HG03442 (cell line): ENCODE data around the gene RELN.

Experiments
- ATAC-seq: cut with Tn5 transposase; IDR thresholded peaks from one replicate; pipeline ENCODE4 v1.9.1; 2021; ENCODE audit warnings: mild to moderate bottlenecking, moderate library complexity; ENCODE audit not compliant: unreplicated experiment

Gene RELN

DNA sequence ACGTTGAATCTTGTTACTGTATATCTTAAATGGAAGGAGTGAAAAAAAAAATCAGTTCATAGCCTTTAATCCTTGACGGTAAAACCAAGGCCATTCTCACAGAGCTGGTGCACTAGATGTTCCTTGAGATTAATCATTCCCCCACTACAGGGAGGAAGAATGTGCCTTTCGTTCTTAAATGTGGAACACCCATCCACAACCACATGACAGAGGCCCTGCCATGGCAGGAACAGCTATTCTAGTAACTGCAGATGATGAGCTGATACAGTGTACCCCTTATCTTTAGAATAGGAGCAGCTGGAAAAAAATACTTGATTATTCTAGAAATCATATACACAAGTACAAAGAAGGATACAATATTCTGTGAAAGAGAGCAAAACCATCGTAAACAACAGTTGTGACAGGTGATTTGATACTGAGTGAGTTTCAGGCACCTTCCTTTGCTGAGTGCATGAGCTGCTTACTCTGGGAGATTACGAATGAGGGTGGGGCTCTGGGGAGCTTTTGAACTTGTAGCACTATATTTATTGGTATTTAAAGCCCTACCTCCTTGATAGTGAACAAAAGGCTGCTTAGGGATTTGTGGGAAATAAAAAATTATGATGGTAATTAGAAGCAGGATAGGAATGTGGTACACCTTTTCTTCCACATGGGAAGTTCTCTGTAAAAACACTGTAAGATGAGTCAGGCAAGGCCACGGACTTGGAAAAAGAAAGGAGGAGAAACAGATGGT is 299.1 kb downstream of the RELN start:
- no peak for ATAC-seq

DNA sequence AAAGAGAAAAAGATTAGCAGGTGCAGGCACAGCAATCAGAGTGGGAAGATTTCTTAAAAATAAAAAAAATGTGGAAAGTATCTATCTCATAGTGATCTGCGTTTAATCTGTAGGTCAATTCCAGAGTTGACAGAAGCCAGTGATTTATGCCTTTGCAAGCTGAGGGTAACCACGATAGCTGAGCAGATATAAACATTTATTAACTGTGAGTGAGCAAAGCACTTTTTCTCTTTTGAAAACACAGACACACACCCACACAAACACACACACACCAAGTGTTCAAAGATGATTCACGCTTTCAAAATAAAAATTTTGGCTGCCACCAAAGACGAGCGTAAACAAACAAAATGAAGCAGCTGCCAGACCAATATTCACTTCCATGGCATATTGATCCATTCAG is 300.2 kb downstream of the RELN start:
- ATAC-seq = no peak

DNA sequence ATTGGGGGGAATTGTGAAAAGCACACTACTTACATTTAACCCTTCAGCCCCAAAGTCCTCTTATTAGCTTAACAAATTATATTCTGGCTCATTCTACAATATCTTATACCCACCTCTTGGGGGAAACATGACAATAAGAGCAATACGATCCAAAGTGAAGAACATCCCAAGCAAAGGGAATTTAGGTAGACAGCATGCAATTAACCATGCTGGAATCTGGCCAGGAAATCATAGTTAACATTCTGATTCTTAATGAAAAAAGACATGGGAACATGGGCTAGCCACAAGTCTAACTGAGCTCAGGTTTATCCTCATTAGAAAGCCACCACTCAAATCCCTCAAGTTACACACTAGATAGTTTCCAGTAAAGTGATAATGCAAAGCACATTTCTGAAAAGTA is 301.5 kb downstream of the RELN start:
- no peak for ATAC-seq

DNA sequence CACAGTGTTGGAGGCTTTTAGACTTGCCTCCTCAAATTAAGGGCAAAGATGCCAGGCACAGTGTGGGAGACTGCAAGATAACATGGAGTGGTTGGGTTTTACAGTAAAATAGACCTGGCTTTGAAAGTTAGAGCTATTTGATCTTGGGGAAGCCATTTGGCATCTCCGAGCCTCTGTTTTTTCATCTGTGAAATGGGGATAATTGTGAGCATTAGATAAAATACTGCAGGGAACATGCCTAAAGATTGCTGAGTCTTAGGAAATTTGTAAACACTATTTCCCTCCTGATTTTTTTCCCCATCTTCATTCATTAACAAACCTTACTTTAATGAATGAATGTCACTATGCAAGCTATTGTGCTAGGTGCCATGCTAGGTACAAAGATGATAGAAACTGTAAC is 302.2 kb downstream of the RELN start:
- no peak for ATAC-seq

DNA sequence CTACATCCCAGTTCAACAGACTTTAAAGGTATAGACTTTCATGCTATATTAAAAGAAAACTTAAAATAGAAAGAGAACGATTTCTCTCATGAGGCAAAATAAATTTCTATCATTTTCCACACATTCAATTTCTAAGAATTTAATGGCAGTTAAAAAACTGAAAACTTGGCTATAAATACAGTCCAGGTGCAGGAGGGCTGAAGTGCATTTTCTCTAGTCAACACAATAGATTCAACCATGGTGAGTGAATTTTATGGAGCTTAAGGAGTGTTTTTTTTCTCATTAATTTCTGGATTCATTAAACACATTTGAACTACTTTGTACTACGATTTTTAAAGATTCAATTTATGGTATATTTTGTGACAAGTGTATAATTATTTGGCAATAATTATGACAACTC is 302.7 kb downstream of the RELN start:
- ATAC-seq = no peak

DNA sequence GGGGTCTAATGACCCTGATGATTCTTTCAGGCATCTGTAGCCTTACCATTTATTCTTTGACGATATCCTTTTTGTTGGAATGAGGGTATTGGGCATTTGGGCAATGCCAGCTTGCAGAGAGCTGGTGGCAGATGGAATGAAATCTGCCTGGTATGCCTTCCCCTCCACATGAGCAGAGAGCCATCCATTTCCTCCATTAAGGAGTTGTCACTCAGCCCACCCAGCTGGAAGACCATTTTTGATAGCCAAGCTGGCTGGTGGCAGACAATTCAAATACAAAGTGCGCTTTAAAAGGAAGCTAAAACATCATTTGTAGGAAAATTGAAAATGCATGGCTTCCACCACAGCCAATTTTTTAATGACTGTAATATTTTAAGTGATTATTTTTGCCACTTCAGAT is 303.4 kb downstream of the RELN start:
- ATAC-seq = no peak

DNA sequence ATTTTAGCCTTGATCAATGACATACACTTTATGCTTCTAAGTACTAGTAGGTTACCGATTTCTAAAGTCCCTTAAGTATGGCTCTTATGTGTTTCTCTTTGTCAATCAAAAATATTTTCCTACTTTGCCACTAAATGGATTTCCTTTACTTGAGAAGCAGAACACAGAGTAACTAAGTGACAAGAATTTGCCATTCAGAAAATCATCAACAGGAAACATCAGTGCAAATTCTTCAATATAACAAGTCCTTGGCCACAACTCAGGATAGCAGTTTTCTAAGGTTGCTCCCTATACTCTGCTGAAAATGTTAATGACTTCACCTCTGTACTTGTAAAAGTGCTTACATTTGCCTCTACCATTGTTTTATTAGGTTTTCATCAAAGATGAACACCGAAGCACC is 303.8 kb downstream of the RELN start:
- ATAC-seq = no peak

DNA sequence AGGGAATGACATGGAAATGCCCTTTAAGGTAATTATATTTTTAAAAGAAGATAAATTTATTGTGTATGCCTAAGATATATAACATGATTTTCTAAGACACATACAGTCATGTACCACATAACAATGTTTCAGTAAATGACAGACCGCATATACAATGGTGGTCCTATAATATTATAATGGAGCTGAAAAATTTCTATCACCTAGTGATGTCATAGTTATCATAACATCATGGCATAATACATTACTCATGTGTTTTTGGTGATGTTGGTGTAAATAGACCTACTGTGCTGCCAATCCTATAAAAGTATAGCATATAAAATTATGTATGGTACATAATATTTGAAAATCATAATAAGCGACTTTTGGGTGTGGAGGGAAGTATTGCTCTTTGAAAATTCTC is 306.1 kb downstream of the RELN start:
- no peak for ATAC-seq

DNA sequence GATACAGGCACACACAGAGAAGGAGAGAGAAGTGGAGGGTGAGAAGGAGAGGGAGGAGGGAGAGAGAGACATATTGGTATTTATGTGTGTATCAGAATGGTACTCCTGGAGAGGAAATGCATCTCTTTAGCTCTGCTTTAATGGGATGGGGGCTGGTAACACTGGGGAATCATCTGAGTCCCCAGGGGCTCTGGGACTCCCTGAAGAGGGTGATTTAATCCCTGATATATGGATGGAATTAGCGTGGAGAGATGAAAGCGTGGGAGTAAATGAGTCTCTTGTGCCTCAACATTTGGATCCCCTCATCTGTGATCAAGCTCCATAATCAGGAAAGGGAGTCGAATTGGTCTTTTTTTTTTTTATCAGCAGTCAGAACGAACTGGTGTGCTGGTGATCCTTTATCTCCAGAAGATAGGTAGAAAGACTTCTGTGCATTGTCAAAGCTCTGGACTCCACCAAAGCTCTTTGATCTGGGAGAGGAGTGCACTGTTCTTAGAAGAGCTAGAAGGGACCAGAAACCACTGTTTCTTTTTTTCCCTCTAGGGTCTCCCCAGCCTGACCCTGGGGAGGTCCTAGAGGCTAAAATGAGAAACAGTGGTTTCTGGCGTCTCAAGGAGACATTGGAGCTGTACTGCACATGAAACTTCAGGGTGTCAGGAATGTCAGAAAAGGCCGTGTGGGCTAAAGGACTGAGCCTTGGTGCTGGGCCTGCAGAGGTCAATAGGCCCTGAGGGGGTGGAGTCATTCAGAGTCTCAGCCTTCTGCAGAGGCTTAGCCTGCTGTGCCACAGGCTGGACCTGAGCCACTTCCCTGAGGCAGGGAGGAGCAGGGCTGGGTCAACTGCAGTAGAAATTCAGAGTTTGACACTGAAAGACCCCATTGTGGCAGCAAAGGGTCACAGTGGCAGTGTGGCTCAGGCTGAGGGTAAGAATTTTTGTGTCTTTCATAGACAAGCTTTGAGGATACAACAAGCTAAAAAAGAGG is 309.0 kb downstream of the RELN start:
- ATAC-seq = no peak

DNA sequence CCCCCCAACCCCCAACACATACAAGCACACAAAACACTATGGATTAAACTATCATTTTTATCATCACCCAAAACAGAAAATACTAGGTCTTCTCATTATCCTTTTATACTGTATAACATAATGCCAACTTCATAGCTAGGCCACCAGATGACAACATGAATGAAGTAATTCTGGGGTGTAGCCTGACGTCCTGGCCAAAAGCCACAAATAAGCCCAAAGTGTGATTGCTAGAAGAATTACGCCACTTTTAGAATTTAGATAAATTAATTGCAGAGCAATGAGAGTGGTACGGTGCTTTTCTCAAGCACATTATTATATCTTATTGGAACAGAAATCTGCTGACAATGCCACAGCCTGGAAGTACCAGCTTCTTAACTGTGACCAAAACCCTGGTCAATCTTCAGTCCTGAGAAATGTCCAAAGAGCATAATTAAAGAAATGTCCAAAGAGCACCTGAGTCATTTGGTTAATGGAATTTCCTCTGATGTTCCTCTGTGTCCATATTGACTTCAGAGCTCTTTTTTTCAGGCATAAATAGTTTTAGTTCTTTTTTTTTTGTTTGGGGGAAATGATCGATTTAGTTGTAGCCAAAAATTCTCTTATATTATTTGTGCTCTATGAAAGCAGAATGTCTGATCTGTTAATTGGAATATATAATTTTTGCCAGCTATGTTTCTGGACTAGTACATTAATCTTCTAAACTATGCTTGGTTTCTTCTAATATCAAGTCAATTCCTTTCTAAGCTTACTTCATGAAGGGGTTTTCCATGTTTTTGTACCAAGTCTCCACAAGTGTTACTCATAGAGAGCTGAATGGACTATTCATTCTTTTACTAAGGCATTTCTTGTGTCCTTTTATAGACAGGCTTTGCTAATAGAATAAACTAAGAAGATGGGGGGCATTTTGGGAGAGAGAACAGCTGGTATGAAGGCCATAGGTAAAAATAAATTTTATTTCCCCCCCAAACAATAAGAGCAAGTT is 310.0 kb downstream of the RELN start:
- ATAC-seq = no peak

DNA sequence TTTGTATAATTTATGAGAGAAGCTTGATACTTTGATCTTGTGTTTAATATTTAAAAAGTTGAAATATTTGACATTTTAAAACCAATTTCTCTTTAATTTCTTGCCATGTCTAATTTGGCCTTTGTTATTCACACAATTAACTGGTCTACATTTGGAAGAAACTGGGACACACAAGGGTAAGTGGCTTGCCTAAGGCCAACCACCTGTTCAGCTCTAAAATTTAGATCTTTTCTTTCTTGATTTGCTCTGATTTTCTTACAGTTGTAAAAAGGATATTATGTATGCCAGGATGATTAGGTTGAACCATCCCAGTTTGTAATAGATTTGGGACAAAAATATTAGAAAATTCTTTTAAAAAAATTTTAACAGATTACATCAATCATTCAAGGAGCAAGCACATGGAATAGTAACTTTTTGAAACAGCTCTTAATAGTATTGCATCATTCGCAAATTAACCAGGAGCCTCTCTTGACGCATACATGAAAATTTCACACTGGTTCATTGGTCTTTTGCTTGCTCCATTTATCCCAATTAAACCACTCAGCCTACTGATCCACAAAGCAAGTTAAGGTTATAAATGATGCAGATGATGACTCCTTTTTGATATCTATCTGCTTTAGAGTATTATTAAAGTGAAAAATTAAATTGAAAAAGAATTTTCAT is 321.0 kb downstream of the RELN start:
- ATAC-seq = no peak

DNA sequence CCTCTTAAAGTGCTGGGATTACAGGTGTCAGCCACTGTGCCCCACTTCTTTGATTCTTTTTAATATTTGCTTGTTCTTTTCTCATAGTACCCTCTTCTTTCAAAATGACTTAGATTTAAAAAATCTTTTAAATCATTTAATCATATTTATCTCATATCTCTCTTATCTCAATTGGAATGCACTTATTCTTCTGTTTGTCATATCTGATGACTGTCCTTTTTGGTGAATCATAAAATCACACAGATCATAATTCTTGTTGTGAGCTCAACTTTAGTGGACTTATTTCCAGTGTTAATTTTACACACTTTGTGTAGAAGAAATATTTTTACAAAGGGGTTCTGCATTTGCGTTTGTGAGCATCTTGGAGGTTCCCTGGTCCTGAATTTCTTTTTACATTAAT is 323.1 kb downstream of the RELN start:
- ATAC-seq = no peak

DNA sequence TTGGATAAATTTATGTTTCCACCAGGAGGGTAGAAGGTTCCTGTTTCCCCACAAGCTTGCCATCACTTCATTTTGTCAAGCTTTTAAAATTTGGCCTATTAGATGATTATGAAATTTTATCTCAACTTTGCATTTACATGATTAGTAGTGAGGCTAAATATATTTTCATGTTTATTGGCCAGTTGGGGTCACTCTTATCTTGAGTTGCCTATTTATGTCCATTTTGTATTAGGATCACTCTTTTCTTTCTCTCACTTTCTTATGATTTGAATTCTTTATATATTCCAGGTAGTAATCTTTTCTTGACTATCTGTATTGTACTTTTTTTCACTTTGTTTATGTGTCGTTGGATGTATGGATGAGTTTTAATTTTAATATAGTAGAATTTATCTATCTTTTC is 324.9 kb downstream of the RELN start:
- no peak for ATAC-seq

DNA sequence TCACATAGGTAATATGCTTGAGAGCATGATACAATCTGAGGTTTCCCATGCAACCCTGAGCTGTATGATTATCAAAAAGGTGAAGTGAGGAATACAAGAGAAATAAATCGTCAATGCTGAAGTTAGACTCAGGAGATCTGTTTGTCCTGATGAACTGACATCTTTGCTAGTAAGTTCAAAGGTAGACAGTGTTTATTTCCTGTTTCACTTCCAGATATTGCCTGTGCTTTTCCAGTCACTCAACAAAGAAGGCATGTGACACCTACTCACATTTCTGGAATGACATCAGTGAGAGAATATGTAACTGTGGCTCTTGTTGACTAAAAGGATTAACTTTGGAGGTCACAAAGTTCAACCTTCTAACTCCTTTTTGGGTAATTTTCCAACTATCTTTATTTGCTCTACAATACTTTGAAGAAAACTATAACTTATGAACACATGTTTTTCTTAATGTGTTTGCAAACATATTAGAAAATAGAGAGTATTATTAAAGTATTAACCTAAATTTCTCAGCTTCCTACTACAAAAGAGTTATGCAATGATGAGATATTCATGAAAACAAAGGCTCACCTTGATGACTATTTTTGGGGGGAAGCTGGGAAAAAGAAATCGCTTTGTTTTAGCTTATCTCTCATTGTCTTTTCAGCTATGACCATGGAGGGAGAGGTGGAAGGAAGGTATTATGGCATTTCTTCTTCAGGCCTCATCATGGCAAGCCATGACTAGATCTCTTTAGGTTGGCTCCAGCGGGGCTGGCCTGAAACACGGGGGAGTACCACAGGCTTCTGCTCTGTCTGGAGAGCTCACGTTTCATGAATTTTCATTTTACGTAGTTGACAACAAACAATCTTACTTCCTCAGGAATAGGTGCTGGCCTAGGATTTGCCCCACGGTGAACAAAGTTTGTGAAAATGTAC is 328.7 kb downstream of the RELN start:
- ATAC-seq = no peak

DNA sequence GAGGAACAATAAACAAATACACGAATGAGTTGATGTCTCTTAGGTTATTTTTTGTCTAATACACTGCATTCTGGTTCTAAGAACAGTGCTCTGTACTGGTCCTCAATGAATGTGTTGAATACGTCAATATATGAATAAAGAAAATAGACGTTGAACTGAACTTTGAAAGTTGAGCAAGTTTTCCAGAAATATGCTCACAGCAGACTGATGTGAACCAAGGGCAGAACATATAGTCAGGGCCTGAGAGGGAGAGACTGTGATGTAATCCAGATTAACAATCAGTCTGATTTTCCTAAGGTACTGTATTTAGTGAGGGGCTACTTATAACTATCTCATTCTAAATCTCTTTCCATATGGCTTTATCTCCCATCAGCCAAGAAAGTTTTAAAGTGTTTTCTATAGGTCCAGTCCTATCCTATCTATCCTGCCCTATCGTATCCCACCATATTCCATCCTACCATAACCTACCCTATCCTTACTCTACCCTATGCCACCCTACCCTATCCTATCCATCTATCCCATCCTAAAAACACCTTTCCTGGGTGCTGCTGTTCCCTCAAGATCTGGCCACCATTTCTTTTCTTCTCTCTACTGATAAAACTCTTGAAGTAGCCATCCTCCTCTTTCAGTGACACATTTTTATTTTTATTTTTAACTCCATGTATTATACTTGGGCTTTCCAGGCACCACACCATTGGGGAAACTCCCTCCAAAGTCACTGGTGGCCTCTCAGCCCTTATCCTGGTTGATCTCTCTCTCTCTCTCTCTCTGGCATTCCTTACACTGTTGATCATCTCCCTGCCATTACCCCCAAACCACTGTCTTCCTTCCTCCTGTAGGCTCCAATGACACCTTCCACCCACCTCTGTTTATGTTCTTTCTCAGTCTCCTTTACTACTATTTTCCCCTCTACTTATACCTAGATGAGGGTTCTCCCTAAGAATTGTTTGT is 331.1 kb downstream of the RELN start:
- ATAC-seq = no peak

DNA sequence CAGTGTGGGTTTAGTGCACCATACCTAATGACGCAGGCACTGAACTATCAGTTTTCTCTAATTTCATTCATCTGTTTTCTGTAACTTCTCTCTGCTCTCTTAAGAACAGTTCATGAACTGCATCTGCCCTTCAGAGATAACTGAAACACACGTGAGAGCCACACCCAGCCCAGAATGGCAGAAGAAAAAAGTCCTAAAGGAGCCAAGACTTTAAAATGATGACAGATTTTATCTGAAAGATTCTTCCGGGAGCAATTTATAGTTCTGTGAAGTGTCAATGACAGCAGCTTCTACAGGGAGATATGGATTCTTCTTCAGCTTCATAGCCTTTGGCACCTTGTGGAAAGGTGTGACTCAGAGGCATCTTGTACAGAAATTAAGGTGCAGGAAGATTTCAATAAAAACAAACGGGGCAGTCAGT is 332.0 kb downstream of the RELN start:
- no peak for ATAC-seq

DNA sequence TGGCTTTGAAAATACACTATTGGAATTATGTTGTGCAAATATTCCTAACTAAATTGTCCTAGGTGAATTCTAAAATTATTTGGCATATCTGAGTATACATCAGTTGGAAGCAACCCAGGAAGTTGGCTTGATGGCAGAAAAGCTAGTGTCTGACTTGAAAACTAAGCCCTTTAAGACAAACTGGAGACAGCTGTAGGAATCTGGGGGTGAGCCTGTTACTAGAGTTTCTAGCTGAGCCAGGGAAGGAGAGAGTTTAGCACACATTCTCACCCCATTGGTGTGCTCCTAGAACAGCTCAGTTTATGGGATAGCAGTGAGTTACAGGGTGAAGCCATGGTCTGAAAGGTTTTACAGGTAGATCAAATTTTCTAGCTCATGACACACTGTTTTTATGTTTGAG is 333.2 kb downstream of the RELN start:
- no peak for ATAC-seq
